ENCODE results near the gene GAPDH. TPM values are rescaled to one million over a fixed set of nuclear protein-coding genes. Genes with fewer than 3 reads are reported as not detected.
A peak's percentile ranks its signal among the peaks of the same experiment; 100 is the strongest.
"Not testable (repeated sequence)": the region's sequence is repeated elsewhere in the genome, so short reads cannot be mapped to it uniquely, and the experiment has no call there.

Gene GAPDH
- total RNA-seq, 1 donor from 2014 or later: 5,048 TPM

DNA sequence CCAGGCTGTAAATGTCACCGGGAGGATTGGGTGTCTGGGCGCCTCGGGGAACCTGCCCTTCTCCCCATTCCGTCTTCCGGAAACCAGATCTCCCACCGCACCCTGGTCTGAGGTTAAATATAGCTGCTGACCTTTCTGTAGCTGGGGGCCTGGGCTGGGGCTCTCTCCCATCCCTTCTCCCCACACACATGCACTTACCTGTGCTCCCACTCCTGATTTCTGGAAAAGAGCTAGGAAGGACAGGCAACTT lies 1.3 kb downstream of the GAPDH start:
- FAIRE-seq (no peak), DNase-seq (ENCODE audit: low read depth) (no peak)
- Histone ChIP-seq H3K27me3 (ENCODE audit: control insufficient read depth, insufficient read depth, low read length) (no peaks in the 10 kb centered on the region), H3K4me3 (ENCODE audit: low read depth, low read length) (peak overlapping the region; percentile 94), H3K36me3 (ENCODE audit: control insufficient read depth, insufficient read depth, low read length) (peaks cover 32% of the 10 kb centered on the region)
- TF ChIP-seq, protein P1, sequence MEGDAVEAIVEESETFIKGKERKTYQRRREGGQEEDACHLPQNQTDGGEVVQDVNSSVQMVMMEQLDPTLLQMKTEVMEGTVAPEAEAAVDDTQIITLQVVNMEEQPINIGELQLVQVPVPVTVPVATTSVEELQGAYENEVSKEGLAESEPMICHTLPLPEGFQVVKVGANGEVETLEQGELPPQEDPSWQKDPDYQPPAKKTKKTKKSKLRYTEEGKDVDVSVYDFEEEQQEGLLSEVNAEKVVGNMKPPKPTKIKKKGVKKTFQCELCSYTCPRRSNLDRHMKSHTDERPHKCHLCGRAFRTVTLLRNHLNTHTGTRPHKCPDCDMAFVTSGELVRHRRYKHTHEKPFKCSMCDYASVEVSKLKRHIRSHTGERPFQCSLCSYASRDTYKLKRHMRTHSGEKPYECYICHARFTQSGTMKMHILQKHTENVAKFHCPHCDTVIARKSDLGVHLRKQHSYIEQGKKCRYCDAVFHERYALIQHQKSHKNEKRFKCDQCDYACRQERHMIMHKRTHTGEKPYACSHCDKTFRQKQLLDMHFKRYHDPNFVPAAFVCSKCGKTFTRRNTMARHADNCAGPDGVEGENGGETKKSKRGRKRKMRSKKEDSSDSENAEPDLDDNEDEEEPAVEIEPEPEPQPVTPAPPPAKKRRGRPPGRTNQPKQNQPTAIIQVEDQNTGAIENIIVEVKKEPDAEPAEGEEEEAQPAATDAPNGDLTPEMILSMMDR (IDR thresholded peaks at IDR 0.05; ENCODE audit: insufficient read depth, low read length, severe bottlenecking): no peak

DNA sequence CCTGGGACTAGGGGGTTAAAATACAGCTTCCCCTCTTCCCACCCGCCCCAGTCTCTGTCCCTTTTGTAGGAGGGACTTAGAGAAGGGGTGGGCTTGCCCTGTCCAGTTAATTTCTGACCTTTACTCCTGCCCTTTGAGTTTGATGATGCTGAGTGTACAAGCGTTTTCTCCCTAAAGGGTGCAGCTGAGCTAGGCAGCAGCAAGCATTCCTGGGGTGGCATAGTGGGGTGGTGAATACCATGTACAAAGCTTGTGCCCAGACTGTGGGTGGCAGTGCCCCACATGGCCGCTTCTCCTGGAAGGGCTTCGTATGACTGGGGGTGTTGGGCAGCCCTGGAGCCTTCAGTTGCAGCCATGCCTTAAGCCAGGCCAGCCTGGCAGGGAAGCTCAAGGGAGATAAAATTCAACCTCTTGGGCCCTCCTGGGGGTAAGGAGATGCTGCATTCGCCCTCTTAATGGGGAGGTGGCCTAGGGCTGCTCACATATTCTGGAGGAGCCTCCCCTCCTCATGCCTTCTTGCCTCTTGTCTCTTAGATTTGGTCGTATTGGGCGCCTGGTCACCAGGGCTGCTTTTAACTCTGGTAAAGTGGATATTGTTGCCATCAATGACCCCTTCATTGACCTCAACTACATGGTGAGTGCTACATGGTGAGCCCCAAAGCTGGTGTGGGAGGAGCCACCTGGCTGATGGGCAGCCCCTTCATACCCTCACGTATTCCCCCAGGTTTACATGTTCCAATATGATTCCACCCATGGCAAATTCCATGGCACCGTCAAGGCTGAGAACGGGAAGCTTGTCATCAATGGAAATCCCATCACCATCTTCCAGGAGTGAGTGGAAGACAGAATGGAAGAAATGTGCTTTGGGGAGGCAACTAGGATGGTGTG lies 1.9 kb downstream of the GAPDH start:
- DNase-seq (ENCODE audit: low read depth) (no peak), FAIRE-seq (no peak)
- TF ChIP-seq, protein P1 (IDR thresholded peaks at IDR 0.05; ENCODE audit: insufficient read depth, low read length, severe bottlenecking): no peak
- Histone ChIP-seq H3K36me3 (ENCODE audit: control insufficient read depth, insufficient read depth, low read length) (peaks cover 28% of the 10 kb centered on the region), H3K4me3 (ENCODE audit: low read depth, low read length) (peak overlapping the region; percentile 94), H3K27me3 (ENCODE audit: control insufficient read depth, insufficient read depth, low read length) (no peaks in the 10 kb centered on the region)

DNA sequence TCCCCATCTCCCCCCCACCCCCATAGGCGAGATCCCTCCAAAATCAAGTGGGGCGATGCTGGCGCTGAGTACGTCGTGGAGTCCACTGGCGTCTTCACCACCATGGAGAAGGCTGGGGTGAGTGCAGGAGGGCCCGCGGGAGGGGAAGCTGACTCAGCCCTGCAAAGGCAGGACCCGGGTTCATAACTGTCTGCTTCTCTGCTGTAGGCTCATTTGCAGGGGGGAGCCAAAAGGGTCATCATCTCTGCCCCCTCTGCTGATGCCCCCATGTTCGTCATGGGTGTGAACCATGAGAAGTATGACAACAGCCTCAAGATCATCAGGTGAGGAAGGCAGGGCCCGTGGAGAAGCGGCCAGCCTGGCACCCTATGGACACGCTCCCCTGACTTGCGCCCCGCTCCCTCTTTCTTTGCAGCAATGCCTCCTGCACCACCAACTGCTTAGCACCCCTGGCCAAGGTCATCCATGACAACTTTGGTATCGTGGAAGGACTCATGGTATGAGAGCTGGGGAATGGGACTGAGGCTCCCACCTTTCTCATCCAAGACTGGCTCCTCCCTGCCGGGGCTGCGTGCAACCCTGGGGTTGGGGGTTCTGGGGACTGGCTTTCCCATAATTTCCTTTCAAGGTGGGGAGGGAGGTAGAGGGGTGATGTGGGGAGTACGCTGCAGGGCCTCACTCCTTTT lies 2.7 kb downstream of the GAPDH start:
- DNase-seq (ENCODE audit: low read depth) (no peak), FAIRE-seq (no peak)
- Histone ChIP-seq H3K27me3 (ENCODE audit: control insufficient read depth, insufficient read depth, low read length) (no peaks in the 10 kb centered on the region), H3K36me3 (ENCODE audit: control insufficient read depth, insufficient read depth, low read length) (peaks cover 28% of the 10 kb centered on the region), H3K4me3 (ENCODE audit: low read depth, low read length) (no peak overlapping the region)
- TF ChIP-seq, protein P1 (IDR thresholded peaks at IDR 0.05; ENCODE audit: insufficient read depth, low read length, severe bottlenecking): no peak

DNA sequence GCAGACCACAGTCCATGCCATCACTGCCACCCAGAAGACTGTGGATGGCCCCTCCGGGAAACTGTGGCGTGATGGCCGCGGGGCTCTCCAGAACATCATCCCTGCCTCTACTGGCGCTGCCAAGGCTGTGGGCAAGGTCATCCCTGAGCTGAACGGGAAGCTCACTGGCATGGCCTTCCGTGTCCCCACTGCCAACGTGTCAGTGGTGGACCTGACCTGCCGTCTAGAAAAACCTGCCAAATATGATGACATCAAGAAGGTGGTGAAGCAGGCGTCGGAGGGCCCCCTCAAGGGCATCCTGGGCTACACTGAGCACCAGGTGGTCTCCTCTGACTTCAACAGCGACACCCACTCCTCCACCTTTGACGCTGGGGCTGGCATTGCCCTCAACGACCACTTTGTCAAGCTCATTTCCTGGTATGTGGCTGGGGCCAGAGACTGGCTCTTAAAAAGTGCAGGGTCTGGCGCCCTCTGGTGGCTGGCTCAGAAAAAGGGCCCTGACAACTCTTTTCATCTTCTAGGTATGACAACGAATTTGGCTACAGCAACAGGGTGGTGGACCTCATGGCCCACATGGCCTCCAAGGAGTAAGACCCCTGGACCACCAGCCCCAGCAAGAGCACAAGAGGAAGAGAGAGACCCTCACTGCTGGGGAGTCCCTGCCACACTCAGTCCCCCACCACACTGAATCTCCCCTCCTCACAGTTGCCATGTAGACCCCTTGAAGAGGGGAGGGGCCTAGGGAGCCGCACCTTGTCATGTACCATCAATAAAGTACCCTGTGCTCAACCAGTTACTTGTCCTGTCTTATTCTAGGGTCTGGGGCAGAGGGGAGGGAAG lies 3.5 kb downstream of the GAPDH start:
- DNase-seq (ENCODE audit: low read depth): peak; percentile 65

More for the DNA sequence above, 3.5 kb downstream of the GAPDH start:
- FAIRE-seq; H3K27me3 ChIP-seq (ENCODE audit: control insufficient read depth, insufficient read depth, low read length); H3K4me3 ChIP-seq (ENCODE audit: low read depth, low read length): not testable (repeated sequence)
- H3K36me3 ChIP-seq (ENCODE audit: control insufficient read depth, insufficient read depth, low read length): peaks cover 28% of the 10 kb centered on the region
- TF ChIP-seq, protein P1 (IDR thresholded peaks at IDR 0.05; ENCODE audit: insufficient read depth, low read length, severe bottlenecking): peak; percentile 77
